Measurements from ENCODE around the gene BCL3.

BCL3 gene

GRCh38 chr19:44702551-44703176 lies 45.8 kb upstream of the BCL3 start:
- H3K4me1 ChIP-seq (ENCODE audit: control insufficient read depth, insufficient read depth, low read length) = no peaks in the 10 kb centered on the region
- no peaks in the 10 kb centered on the region for H3K9me3 ChIP-seq (ENCODE audit: control insufficient read depth, insufficient read depth, low read depth, low read length)
- H3K36me3 ChIP-seq (ENCODE audit: control insufficient read depth in 2 of 2, insufficient read depth in 1 of 2, low read length in 2 of 2) = no peaks in the 10 kb centered on the region
- ChIA-PET POLR2A (no interaction called here), CTCF (interaction anchor here (0.6 to 1.8 kb wide), 5 partner anchors 12 to 132 kb away, joined by 3 to 8 read pairs (median 4); no protein-coding TSS in a partner anchor)
- no peak overlapping the region for H3K4me3 ChIP-seq (ENCODE audit: low read depth, low read length)
- TF ChIP-seq ZNF2 (tag by site-specific recombination; IDR thresholded peaks at IDR 0.05) (no peak), ZNF792 (tag by site-specific recombination; IDR thresholded peaks at IDR 0.05) (0 out of 2 replicates have a peak, but pooled peaks have one; percentile 61), ZNF366 (tag by site-specific recombination; conservative IDR thresholded peaks at IDR 0.05) (no peak), ZNF433 (tag by site-specific recombination; IDR thresholded peaks at IDR 0.05; ENCODE audit: low read depth) (no peak)
- no peak overlapping the region for H3K27ac ChIP-seq (ENCODE audit: extremely low read depth, low read depth, low read length)

DNA sequence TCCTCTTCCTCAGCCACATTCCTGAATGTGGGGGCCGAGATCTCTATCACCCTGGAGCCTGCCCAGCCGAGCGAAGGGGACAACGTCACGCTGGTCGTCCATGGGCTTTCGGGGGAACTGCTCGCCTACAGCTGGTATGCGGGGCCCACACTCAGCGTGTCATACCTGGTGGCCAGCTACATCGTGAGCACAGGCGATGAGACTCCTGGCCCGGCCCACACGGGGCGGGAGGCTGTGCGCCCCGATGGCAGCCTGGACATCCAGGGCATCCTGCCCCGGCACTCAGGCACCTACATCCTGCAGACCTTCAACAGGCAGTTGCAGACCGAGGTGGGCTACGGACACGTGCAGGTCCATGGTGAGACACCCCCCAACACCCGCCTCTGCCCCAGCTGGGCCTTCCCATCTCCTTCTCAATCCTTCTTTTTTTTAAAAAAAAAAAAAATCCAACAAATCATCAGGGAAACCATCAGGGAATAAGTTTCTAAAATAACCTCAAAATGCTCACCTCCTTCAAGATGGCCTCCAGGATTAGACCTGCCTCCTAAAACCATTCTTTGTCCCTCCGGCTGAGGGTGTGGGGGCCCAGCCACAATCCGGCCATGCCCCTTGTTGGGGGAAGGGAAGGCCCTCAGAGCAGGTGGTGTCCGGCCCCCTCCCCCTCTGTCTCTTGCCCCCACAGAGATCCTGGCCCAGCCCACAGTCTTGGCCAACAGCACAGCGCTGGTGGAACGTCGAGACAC lies 45.0 kb upstream of the BCL3 start:
- POLR2A ChIA-PET = no interaction called here
- Histone ChIP-seq H3K4me3 (ENCODE audit: low read depth, low read length) (no peak overlapping the region), H3K9me3 (ENCODE audit: control insufficient read depth, insufficient read depth, low read depth, low read length) (no peaks in the 10 kb centered on the region), H3K27ac (ENCODE audit: extremely low read depth, low read depth, low read length) (no peak overlapping the region), H3K4me1 (ENCODE audit: control insufficient read depth, insufficient read depth, low read length) (no peaks in the 10 kb centered on the region), H3K36me3 (ENCODE audit: control insufficient read depth in 2 of 2, insufficient read depth in 1 of 2, low read length in 2 of 2) (no peaks in the 10 kb centered on the region)
- CTCF ChIA-PET = interaction anchor here (0.6 kb wide), 1 partner anchor 124 kb away, joined by 4 read pairs; no protein-coding TSS in a partner anchor
- TF ChIP-seq GLIS2 (tag by site-specific recombination; IDR thresholded peaks at IDR 0.05) (no peak), ZNF488 (tag by site-specific recombination; IDR thresholded peaks at IDR 0.05) (no peak), ZNF561 (tag by site-specific recombination; IDR thresholded peaks at IDR 0.05; ENCODE audit: borderline replicate concordance) (no peak), ZNF223 (tag by site-specific recombination; IDR thresholded peaks at IDR 0.05) (no peak), ZNF660 (tag by site-specific recombination; IDR thresholded peaks at IDR 0.05) (no peak), ZNF777 (tag by site-specific recombination; IDR thresholded peaks at IDR 0.05; ENCODE audit: borderline replicate concordance) (no peak), ZNF302 (tag by site-specific recombination; IDR thresholded peaks at IDR 0.05; ENCODE audit: low read depth) (no peak), ZNF692 (tag by site-specific recombination; IDR thresholded peaks at IDR 0.05) (no peak), ZBTB1 (tag by site-specific recombination; IDR thresholded peaks at IDR 0.05) (no peak), ZNF157 (tag by site-specific recombination; IDR thresholded peaks at IDR 0.05) (no peak), ZNF792 (tag by site-specific recombination; IDR thresholded peaks at IDR 0.05) (no peak), ZNF354C (tag by site-specific recombination; IDR thresholded peaks at IDR 0.05; ENCODE audit: borderline replicate concordance, low read depth) (no peak), ZFP41 (tag by site-specific recombination; IDR thresholded peaks at IDR 0.05; ENCODE audit: borderline replicate concordance) (no peak), ZNF610 (tag by site-specific recombination; IDR thresholded peaks at IDR 0.05; ENCODE audit: borderline replicate concordance) (no peak)
- TF ChIP-seq, protein P1, sequence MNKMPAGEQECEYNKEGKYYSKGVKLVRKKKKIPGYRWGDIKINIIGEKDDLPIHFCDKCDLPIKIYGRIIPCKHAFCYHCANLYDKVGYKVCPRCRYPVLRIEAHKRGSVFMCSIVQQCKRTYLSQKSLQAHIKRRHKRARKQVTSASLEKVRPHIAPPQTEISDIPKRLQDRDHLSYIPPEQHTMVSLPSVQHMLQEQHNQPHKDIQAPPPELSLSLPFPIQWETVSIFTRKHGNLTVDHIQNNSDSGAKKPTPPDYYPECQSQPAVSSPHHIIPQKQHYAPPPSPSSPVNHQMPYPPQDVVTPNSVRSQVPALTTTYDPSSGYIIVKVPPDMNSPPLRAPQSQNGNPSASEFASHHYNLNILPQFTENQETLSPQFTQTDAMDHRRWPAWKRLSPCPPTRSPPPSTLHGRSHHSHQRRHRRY (tag by site-specific recombination; IDR thresholded peaks at IDR 0.05) = no peak
- TF ChIP-seq, protein P2, sequence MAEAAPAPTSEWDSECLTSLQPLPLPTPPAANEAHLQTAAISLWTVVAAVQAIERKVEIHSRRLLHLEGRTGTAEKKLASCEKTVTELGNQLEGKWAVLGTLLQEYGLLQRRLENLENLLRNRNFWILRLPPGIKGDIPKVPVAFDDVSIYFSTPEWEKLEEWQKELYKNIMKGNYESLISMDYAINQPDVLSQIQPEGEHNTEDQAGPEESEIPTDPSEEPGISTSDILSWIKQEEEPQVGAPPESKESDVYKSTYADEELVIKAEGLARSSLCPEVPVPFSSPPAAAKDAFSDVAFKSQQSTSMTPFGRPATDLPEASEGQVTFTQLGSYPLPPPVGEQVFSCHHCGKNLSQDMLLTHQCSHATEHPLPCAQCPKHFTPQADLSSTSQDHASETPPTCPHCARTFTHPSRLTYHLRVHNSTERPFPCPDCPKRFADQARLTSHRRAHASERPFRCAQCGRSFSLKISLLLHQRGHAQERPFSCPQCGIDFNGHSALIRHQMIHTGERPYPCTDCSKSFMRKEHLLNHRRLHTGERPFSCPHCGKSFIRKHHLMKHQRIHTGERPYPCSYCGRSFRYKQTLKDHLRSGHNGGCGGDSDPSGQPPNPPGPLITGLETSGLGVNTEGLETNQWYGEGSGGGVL (tag by site-specific recombination; IDR thresholded peaks at IDR 0.05) = no peak
- TF ChIP-seq, protein P3, sequence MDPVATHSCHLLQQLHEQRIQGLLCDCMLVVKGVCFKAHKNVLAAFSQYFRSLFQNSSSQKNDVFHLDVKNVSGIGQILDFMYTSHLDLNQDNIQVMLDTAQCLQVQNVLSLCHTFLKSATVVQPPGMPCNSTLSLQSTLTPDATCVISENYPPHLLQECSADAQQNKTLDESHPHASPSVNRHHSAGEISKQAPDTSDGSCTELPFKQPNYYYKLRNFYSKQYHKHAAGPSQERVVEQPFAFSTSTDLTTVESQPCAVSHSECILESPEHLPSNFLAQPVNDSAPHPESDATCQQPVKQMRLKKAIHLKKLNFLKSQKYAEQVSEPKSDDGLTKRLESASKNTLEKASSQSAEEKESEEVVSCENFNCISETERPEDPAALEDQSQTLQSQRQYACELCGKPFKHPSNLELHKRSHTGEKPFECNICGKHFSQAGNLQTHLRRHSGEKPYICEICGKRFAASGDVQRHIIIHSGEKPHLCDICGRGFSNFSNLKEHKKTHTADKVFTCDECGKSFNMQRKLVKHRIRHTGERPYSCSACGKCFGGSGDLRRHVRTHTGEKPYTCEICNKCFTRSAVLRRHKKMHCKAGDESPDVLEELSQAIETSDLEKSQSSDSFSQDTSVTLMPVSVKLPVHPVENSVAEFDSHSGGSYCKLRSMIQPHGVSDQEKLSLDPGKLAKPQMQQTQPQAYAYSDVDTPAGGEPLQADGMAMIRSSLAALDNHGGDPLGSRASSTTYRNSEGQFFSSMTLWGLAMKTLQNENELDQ (tag by site-specific recombination; IDR thresholded peaks at IDR 0.05; ENCODE audit: low read depth) = no peak
- TF ChIP-seq, protein P4, sequence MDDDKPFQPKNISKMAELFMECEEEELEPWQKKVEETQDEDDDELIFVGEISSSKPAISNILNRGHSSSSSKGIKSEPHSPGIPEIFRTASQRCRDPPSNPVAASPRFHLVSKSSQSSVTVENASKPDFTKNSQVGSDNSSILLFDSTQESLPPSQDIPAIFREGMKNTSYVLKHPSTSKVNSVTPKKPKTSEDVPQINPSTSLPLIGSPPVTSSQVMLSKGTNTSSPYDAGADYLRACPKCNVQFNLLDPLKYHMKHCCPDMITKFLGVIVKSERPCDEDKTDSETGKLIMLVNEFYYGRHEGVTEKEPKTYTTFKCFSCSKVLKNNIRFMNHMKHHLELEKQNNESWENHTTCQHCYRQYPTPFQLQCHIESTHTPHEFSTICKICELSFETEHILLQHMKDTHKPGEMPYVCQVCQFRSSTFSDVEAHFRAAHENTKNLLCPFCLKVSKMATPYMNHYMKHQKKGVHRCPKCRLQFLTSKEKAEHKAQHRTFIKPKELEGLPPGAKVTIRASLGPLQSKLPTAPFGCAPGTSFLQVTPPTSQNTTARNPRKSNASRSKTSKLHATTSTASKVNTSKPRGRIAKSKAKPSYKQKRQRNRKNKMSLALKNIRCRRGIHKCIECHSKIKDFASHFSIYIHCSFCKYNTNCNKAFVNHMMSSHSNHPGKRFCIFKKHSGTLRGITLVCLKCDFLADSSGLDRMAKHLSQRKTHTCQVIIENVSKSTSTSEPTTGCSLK (tag by site-specific recombination; IDR thresholded peaks at IDR 0.05) = no peak
